Stimulated activated CD4-positive, alpha-beta T cell treated with anti-CD3 and anti-CD28 coated beads, Interleukin-12 subunit alpha, Interleukin-12 subunit beta, amount 100 ng/mL, for 24 hours (primary cell): ENCODE measurements around the gene MAP2K1.
"Not testable (repeated sequence)": the region's sequence is repeated elsewhere in the genome, so short reads cannot be mapped to it uniquely, and the experiment has no call there.

Experiments used
- DNase-seq, 2 experiments: peaks; one replicate each; pipeline ENCODE4 v3.0.0-alpha.2; 2020; ENCODE audit warnings: low read depth in 2 of 2

The MAP2K1 gene

GRCh38 chr15:66386204-66387123 lies at the start of gene MAP2K1:
Gene MAP2K1 (plus strand): TSS chr15:66386912. CDS start chr15:66387348, 436 bp downstream.
- DNase-seq, result peak; percentile 98

- not testable (repeated sequence) for DNase-seq
Observed at GRCh38 chr15:66348530-66348929, 38.2 kb upstream of the MAP2K1 start.

GRCh38 chr15:66356077-66356358 lies 30.7 kb upstream of the MAP2K1 start:
- peak in 1 of 2 experiments; percentile 14 for DNase-seq

- peak; percentile 94 to 96 for DNase-seq
Observed at GRCh38 chr15:66356359-66357236, 30.1 kb upstream of the MAP2K1 start, which contains the start of gene TIPIN. Gene TIPIN (minus strand): TSS chr15:66356685. CDS start chr15:66352947, 3,738 bp downstream.

GRCh38 chr15:66359740-66360139 lies 27.0 kb upstream of the MAP2K1 start:
- DNase-seq, result no peak

GRCh38 chr15:66361745-66362460 lies 24.8 kb upstream of the MAP2K1 start:
- DNase-seq, result not testable (repeated sequence)

GRCh38 chr15:66362776-66363175 lies 23.9 kb upstream of the MAP2K1 start:
- DNase-seq, result no peak

- DNase-seq, result no peak
Observed at GRCh38 chr15:66364944-66365528, 21.7 kb upstream of the MAP2K1 start.

GRCh38 chr15:66369773-66370651 lies 16.7 kb upstream of the MAP2K1 start:
- DNase-seq, result no peak

- DNase-seq, result no peak
Observed at GRCh38 chr15:66374179-66374578, 12.5 kb upstream of the MAP2K1 start.

GRCh38 chr15:66378814-66379430 lies 7.8 kb upstream of the MAP2K1 start:
- no peak for DNase-seq

GRCh38 chr15:66381376-66381775 lies 5.3 kb upstream of the MAP2K1 start:
- DNase-seq, result not testable (repeated sequence)

GRCh38 chr15:66387163-66388042 lies 691 bp downstream of the MAP2K1 start:
- DNase-seq, result peak; percentile 66 to 76

- no peak for DNase-seq
Observed at GRCh38 chr15:66388043-66388363, 1.3 kb downstream of the MAP2K1 start.

GRCh38 chr15:66388576-66388975 lies 1.9 kb downstream of the MAP2K1 start:
- DNase-seq, result no peak

GRCh38 chr15:66389098-66389858 lies 2.6 kb downstream of the MAP2K1 start:
- no peak for DNase-seq

- DNase-seq, result no peak
Observed at GRCh38 chr15:66389859-66390381, 3.2 kb downstream of the MAP2K1 start.

GRCh38 chr15:66390678-66391077 lies 4.0 kb downstream of the MAP2K1 start:
- DNase-seq, result no peak
